K562 (cell line): ENCODE data around the gene CCDC87. TPM values are rescaled to one million over a fixed set of nuclear protein-coding genes. Genes with fewer than 3 reads are reported as not detected.
"Not testable (repeated sequence)": the region's sequence is repeated elsewhere in the genome, so short reads cannot be mapped to it uniquely, and the experiment has no call there.

Source experiments
- ATAC-seq: fragments of 200-7000 bp; cut with Tn5 transposase; 3 replicates; pipeline ENCODE4 v1.9.1; 2020; ENCODE audit warnings: moderate library complexity
- BruUV-seq: library from RNA; stranded (reverse); fragments of 400-500 nt; replicated peaks from 2 replicates; lab custom pipeline; 2021; lab: Mats Ljungman, UMichigan
- CTCF ChIA-PET: fragments of 300-600 bp; formaldehyde crosslinking; extraction: SDS; loops from one replicate; lab custom pipeline; 2021; ENCODE audit warnings: low intra/inter-chr PET ratio; lab: Yijun Ruan, JAX
- POLR2A ChIA-PET: fragments of 300-600, 350-650 bp; sonication (Branson Sonifier 250); formaldehyde crosslinking; extraction: SDS; loops from one replicate; lab custom pipeline; 2021; ENCODE audit warnings: antibody characterized with exemption, inconsistent platforms; lab: Yijun Ruan, JAX
- DNase-seq, 4 experiments: peaks; one replicate each; pipeline versions ENCODE4 v3.0.0 to v3.0.0-alpha.2; 2011 to 2018; ENCODE audit warnings: low spot score in 3 of 4, mixed read lengths in 3 of 4; ENCODE audit errors: extremely low read depth in 1 of 4
- FAIRE-seq: peaks from 2 replicates; lab custom pipeline; 2011; peaks lifted over from hg19 to GRCh38; lab: Jason Lieb, UNC
- H2AFZ ChIP-seq: 2 replicates; pipeline ENCODE4 v1.6.0; 2011; ENCODE audit warnings: low read depth, low read length, control low read depth, inconsistent platforms
- H3K27ac ChIP-seq: fragments of 200-600 bp; 3 replicates; pipeline ENCODE4 v1.8.0; 2011; ENCODE audit warnings: low read depth, mild to moderate bottlenecking, control low read depth, inconsistent platforms, low read length, moderate library complexity, mixed read lengths; ENCODE audit errors: extremely low read depth
- H3K27me3 ChIP-seq, 2 experiments: fragments of 300-600 bp in 1 of 2; 2 replicates in 1 of 2; 3 replicates in 1 of 2; pipeline versions ENCODE4 v1.6.0 to v1.8.0; 2011; ENCODE audit warnings: inconsistent platforms in 2 of 2, low read length in 2 of 2, mild to moderate bottlenecking in 1 of 2, mixed read lengths in 1 of 2, moderate library complexity in 1 of 2; ENCODE audit not compliant: control insufficient read depth in 2 of 2, insufficient read depth in 2 of 2
- H3K36me3 ChIP-seq: fragments of 300-600 bp; 3 replicates; pipeline ENCODE4 v1.8.0; 2011; ENCODE audit warnings: mild to moderate bottlenecking, low read length, inconsistent platforms; ENCODE audit not compliant: control insufficient read depth, insufficient read depth
- H3K4me1 ChIP-seq, 2 experiments: fragments of 200-600 bp in 1 of 2; replicated peaks in 1 of 2; 2 replicates in 1 of 2; 3 replicates in 1 of 2; pipeline versions ENCODE4 v1.5.1 to v1.8.0; 2011; ENCODE audit warnings: inconsistent platforms in 2 of 2, low read length in 2 of 2, mild to moderate bottlenecking in 1 of 2, mixed read lengths in 1 of 2, moderate library complexity in 1 of 2; ENCODE audit not compliant: control insufficient read depth in 2 of 2, insufficient read depth in 2 of 2
- H3K4me2 ChIP-seq: 2 replicates; pipeline ENCODE4 v1.6.1; 2011; ENCODE audit warnings: low read length, control low read depth, inconsistent platforms, mixed read lengths; ENCODE audit not compliant: insufficient read depth
- H3K4me3 ChIP-seq: fragments of 200-600 bp; sonication (generic), shearing (Covaris generic); 2 replicates; pipeline ENCODE4 v1.5.1; 2016; ENCODE audit warnings: control low read depth, inconsistent platforms
- H3K79me2 ChIP-seq: fragments of 200-600 bp; 3 replicates; pipeline ENCODE4 v1.8.0; 2011; ENCODE audit warnings: low read length, inconsistent platforms; ENCODE audit not compliant: control insufficient read depth, insufficient read depth
- H3K9ac ChIP-seq, 2 experiments: 2 replicates each; pipeline versions ENCODE4 v1.6.0 to v1.6.1; 2011; ENCODE audit warnings: low read depth in 2 of 2, low read length in 2 of 2, control low read depth in 1 of 2, inconsistent platforms in 1 of 2, mild to moderate bottlenecking in 1 of 2, mixed read lengths in 1 of 2; ENCODE audit not compliant: insufficient read depth in 1 of 2
- H3K9me1 ChIP-seq: one replicate; pipeline ENCODE4 v1.6.0; 2011; ENCODE audit warnings: inconsistent platforms, mild to moderate bottlenecking, low read length, moderate library complexity; ENCODE audit not compliant: control insufficient read depth, insufficient read depth
- H3K9me3 ChIP-seq: replicated peaks from 2 replicates; pipeline ENCODE4 v1.5.1; 2011; ENCODE audit warnings: low read depth, low read length, inconsistent platforms; ENCODE audit not compliant: control insufficient read depth, insufficient read depth
- H4K20me1 ChIP-seq: replicated peaks from 2 replicates; pipeline ENCODE4 v1.6.1; 2011; ENCODE audit warnings: low read length, inconsistent platforms, mixed read lengths; ENCODE audit not compliant: control insufficient read depth, insufficient read depth
- BRD9 ChIP-seq: fragments of 450-650 bp; IDR thresholded peaks from 2 replicates; pipeline ENCODE4 v1.6.1; 2018; ENCODE audit warnings: low read depth; ENCODE audit not compliant: partially characterized antibody
- WGBS: fragments of 100-300 bp; shearing (Covaris generic); methylation state at CpG from one replicate; pipeline ENCODE4 v1.1.6; 2016; ENCODE audit warnings: low coverage, mixed read lengths; ENCODE audit not compliant: insufficient coverage; ENCODE audit errors: missing lambda C conversion rate; 5-methylcytosine and 5-hydroxymethylcytosine counted together
- in situ Hi-C: fragments of 300-500 bp; cut with MboI; formaldehyde crosslinking; loops from 4 replicates; pipeline ENCODE4 v1.15.0; 2018; ENCODE audit warnings: inconsistent platforms, mixed read lengths
- intact Hi-C: fragments of 100-400 bp; cut with micrococcal nuclease; formaldehyde crosslinking; loops from 2 replicates; pipeline ENCODE4 v1.14.2; 2022
- polyA plus RNA-seq, 8 experiments: library from polyadenylated mRNA; depleted of rRNA in 4 of 8; stranded (reverse) in 5 of 8; unstranded in 3 of 8; fragments of >200 nt; fragmentation: Nextera tagmentation in 2 of 8; fragmentation: Illumina TruSeq in 1 of 8; extraction: Ambion mirVana in 2 of 8; extraction: Trizol in 1 of 8; gene quantifications; 2 replicates each; pipeline versions ENCODE4 v1.2.1 to v1.2.3, GENCODE V29; 2011 to 2014; ENCODE audit warnings: inconsistent platforms in 1 of 8, missing spikeins in 1 of 8
- total RNA-seq, 7 experiments: library from RNA; depleted of rRNA in 6 of 7; stranded (reverse); fragments of >200 nt in 6 of 7; fragmentation: Illumina TruSeq in 2 of 7; extraction: Trizol in 2 of 7; gene quantifications; 2 replicates each; pipeline versions ENCODE4 v1.2.1 to v1.2.3, GENCODE V29; 2011 to 2021; ENCODE audit warnings: low replicate concordance in 1 of 7
- TF ChIP-seq, protein P1 (sequence below): fragments of 250-450 bp; sonication (Bioruptor Pico); IDR thresholded peaks from 2 replicates; pipeline ENCODE4 v1.4.0; 2020; ENCODE audit warnings: mild to moderate bottlenecking, moderate library complexity, borderline replicate concordance

Gene CCDC87
- total and polyA plus RNA-seq, 9 of the 15 experiments (the other 6 are each of a cell fraction or from before 2014, with no cell fraction given): 0.03 to 0.44 (median 0.15) TPM; not detected in 1

DNA sequence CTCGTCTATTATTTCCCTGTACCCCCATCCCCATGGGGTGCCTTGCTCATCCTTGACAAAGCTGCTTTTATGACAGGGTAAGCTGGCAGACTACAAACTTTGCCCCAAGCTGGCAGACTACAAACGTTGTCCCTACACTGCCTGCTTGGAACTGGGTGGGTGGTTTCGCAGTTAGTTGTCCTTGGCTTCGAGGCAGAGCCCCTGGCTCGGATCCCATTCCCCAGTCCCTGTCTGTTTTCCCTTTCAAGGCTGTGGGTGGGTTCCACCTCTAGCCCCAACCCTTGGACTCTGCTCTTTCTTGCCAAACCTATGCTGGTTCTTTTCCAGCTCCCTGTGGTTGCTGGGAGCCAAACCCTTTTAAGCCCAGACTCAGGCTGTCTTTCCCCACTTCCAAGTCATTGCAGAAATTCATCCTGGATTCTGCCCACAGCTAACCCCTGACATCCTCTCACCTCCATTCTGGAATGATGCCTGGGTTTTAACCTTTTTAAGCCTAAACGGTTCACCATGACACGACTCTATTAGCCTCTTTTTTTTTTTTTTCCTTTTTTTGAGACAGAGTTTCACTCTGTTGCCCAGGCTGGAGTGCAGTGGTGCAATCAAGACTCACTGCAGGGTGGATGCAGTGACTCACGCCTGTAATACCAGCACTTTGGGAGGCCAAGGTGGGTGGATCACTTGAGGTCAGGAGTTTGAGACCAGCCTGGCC, 14.4 kb upstream of the CCDC87 start (continued):
- TF ChIP-seq, protein P1, sequence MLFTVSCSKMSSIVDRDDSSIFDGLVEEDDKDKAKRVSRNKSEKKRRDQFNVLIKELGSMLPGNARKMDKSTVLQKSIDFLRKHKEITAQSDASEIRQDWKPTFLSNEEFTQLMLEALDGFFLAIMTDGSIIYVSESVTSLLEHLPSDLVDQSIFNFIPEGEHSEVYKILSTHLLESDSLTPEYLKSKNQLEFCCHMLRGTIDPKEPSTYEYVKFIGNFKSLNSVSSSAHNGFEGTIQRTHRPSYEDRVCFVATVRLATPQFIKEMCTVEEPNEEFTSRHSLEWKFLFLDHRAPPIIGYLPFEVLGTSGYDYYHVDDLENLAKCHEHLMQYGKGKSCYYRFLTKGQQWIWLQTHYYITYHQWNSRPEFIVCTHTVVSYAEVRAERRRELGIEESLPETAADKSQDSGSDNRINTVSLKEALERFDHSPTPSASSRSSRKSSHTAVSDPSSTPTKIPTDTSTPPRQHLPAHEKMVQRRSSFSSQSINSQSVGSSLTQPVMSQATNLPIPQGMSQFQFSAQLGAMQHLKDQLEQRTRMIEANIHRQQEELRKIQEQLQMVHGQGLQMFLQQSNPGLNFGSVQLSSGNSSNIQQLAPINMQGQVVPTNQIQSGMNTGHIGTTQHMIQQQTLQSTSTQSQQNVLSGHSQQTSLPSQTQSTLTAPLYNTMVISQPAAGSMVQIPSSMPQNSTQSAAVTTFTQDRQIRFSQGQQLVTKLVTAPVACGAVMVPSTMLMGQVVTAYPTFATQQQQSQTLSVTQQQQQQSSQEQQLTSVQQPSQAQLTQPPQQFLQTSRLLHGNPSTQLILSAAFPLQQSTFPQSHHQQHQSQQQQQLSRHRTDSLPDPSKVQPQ (CRISPR knock-in tag): no peak
- no peak for TF ChIP-seq BRD9

DNA sequence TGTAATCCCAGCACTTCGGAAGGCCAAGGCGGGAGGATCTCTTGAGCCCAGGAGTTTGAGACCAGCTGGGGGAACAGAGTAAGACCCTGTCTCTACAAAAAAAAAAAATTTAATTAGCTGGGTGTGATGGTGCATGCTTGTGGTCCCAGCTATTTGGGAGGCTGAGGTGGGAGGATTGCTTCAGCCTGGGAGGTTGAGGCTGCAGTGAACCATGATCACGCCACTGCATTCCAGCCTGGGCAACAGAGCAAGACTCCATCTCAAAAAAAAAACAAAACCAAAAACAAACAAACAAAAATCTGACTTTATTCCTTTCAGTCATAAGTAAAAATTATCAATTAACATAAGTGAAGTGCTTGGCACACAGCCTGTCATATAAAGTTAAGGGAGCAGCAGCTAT, 13.7 kb upstream of the CCDC87 start:
- H3K27me3 ChIP-seq, CTCF ChIA-PET, H3K27ac ChIP-seq, H3K4me2 ChIP-seq, H3K9me3 ChIP-seq, ATAC-seq, in situ Hi-C loops, BruUV-seq, H4K20me1 ChIP-seq, DNase-seq, H2AFZ ChIP-seq, H3K9ac ChIP-seq, FAIRE-seq, H3K9me1 ChIP-seq, H3K4me3 ChIP-seq, intact Hi-C loops, H3K79me2 ChIP-seq: not testable (repeated sequence)
- peaks cover 3 to 12% of the 10 kb centered on the region in 2 experiments; a peak in 4 of 5 replicates for H3K4me1 ChIP-seq
- WGBS: 92% methylated on average over 3 of the region's 3 CpGs
- H3K36me3 ChIP-seq: peaks cover 29% of the 10 kb centered on the region; the same call in 2 of the 3 replicates
- POLR2A ChIA-PET: interaction anchor here (0.7 to 5.3 kb wide), 5 partner anchors 9 to 24 kb away, joined by 3 to 34 read pairs (median 3); partner anchors contain the start of genes CCDC87, CCS and RBM14
